Panc1 (cell line): ENCODE results near the gene ENTPD6. TPM values are rescaled to one million over a fixed set of nuclear protein-coding genes. Genes with fewer than 3 reads are reported as not detected.

ENCODE experiments used
- ATAC-seq: fragments of 200-7000 bp; cut with Tn5 transposase; 2 replicates; pipeline ENCODE4 v1.9.1; 2020; ENCODE audit warnings: mild to moderate bottlenecking, moderate library complexity
- BruUV-seq: library from RNA; stranded (reverse); fragments of 400-500 nt; replicated peaks from 2 replicates; lab custom pipeline; 2021; lab: Mats Ljungman, UMichigan
- CTCF ChIA-PET: fragments of 300-600 bp; sonication (Branson Sonifier 250); formaldehyde crosslinking; loops from one replicate; lab custom pipeline; 2022; ENCODE audit warnings: antibody characterized with exemption; lab: Charles Lee
- POLR2A ChIA-PET: fragments of 300-600 bp; sonication (Branson Sonifier 250); formaldehyde crosslinking; loops from one replicate; lab custom pipeline; 2022; ENCODE audit warnings: antibody characterized with exemption; lab: Charles Lee
- DNase-seq: peaks from one replicate; pipeline ENCODE4 v3.0.0-alpha.2; 2010; ENCODE audit warnings: low read depth, low spot score
- H3K27ac ChIP-seq: 2 replicates; pipeline ENCODE4 v1.5.1; 2011; ENCODE audit warnings: mild to moderate bottlenecking, low read length, inconsistent platforms
- H3K27me3 ChIP-seq: fragments of 200-500 bp; sonication (Bioruptor generic); 2 replicates; pipeline ENCODE4 v1.6.0; 2014; ENCODE audit warnings: low read length, inconsistent platforms; ENCODE audit not compliant: control insufficient read depth, insufficient read depth
- H3K36me3 ChIP-seq: fragments of 200-500 bp; sonication (Bioruptor generic); 2 replicates; pipeline ENCODE4 v1.5.1; 2014; ENCODE audit warnings: inconsistent platforms, mild to moderate bottlenecking, low read length, moderate library complexity; ENCODE audit not compliant: control insufficient read depth, insufficient read depth
- H3K4me1 ChIP-seq: 2 replicates; pipeline ENCODE4 v1.5.1; 2011; ENCODE audit warnings: inconsistent platforms, mild to moderate bottlenecking, low read length, moderate library complexity; ENCODE audit not compliant: control insufficient read depth, insufficient read depth
- H3K4me3 ChIP-seq, 2 experiments: 2 replicates each; pipeline ENCODE4 v1.5.1; 2011 to 2012; ENCODE audit warnings: low read depth in 2 of 2, low read length in 2 of 2, mild to moderate bottlenecking in 2 of 2, inconsistent platforms in 1 of 2, moderate library complexity in 1 of 2
- H3K9me3 ChIP-seq: fragments of 200-500 bp; sonication (Bioruptor generic); 2 replicates; pipeline ENCODE4 v1.5.1; 2014; ENCODE audit warnings: low read depth, mild to moderate bottlenecking, inconsistent platforms, low read length, moderate library complexity; ENCODE audit not compliant: control insufficient read depth, insufficient read depth
- CTCF ChIP-seq: fragments of 450-650 bp; IDR thresholded peaks from 2 replicates; pipeline ENCODE4 v1.5.1; 2017; ENCODE audit warnings: mild to moderate bottlenecking
- POLR2AphosphoS5 ChIP-seq: IDR thresholded peaks from 2 replicates; pipeline ENCODE4 v1.6.1; 2012; ENCODE audit warnings: mild to moderate bottlenecking, low read depth, low read length, moderate library complexity
- REST ChIP-seq, 2 experiments: IDR thresholded peaks; 2 replicates each; pipeline ENCODE4 v1.6.1; 2011 to 2012; ENCODE audit warnings: low read depth in 2 of 2, control low read depth in 1 of 2, low read length in 1 of 2, mild to moderate bottlenecking in 1 of 2, moderate library complexity in 1 of 2; ENCODE audit not compliant: insufficient read depth in 1 of 2
- SIN3A ChIP-seq: IDR thresholded peaks from 2 replicates; pipeline ENCODE4 v1.6.1; 2012; ENCODE audit warnings: low read depth, mild to moderate bottlenecking, low read length, moderate library complexity, borderline replicate concordance; ENCODE audit not compliant: insufficient read depth
- TCF7L2 ChIP-seq: IDR thresholded peaks from 2 replicates; pipeline ENCODE4 v1.6.1; 2011; ENCODE audit warnings: mild to moderate bottlenecking, low read depth, low read length, inconsistent platforms
- in situ Hi-C: cut with HindIII; loops from 2 replicates; pipeline ENCODE4 v1.10.0; 2016; ENCODE audit warnings: low sequenced_read_pairs, low pct_unique_long_range_greater_than_20kb
- intact Hi-C: fragments of 100-400 bp; cut with micrococcal nuclease; formaldehyde crosslinking; loops from one replicate; pipeline ENCODE4 v1.10.0; 2022; ENCODE audit not compliant: unreplicated experiment
- total RNA-seq: library from RNA; stranded (reverse); gene quantifications from one replicate; pipeline ENCODE4 v1.2.1, GENCODE V29; 2021; ENCODE audit not compliant: unreplicated experiment

ENTPD6 gene
- total RNA-seq, 1 experiment from 2014 or later, result 108 TPM

GRCh38 chr20:25197870-25198190 is 2.3 kb downstream of the ENTPD6 start:
- POLR2A ChIA-PET, result no interaction called here
- intact Hi-C loops (loop anchor here (5.0 kb wide), 1 partner anchor 206 kb away; the partner anchor contains the start of gene APMAP), in situ Hi-C loops (no loop called here)
- ATAC-seq (no peak), DNase-seq (no peak)
- Histone ChIP-seq H3K4me1 (peaks cover 29% of the 10 kb centered on the region), H3K4me3 (peak overlapping the region in 1 of 2 experiments; percentile 77; a peak in 1 of 4 replicates), H3K9me3 (no peaks in the 10 kb centered on the region), H3K27ac (no peak overlapping the region; the same call in 1 of the 2 replicates), H3K36me3 (peaks cover 7% of the 10 kb centered on the region; the same call in 1 of the 2 replicates), H3K27me3 (no peaks in the 10 kb centered on the region)
- BruUV-seq, result TSS peak; percentile 46
- CTCF ChIA-PET, result interaction anchor here (0.7 kb wide), 1 partner anchor 64 kb away, joined by 7 read pairs; no protein-coding TSS in a partner anchor
- TF ChIP-seq POLR2AphosphoS5 (no peak), CTCF (no peak), REST (IDR thresholded peaks at IDR 0.05; ENCODE audit: insufficient read depth in 1 of 2, low read depth in 2 of 2, low read length in 1 of 2) (no peak), SIN3A (no peak), TCF7L2 (no peak)

- no peak overlapping the region for H3K4me3 ChIP-seq
- H3K9me3 ChIP-seq, result no peaks in the 10 kb centered on the region
- no peak for DNase-seq
- ChIA-PET POLR2A (no interaction called here), CTCF (no interaction called here)
- peaks cover 7% of the 10 kb centered on the region; the same call in 1 of the 2 replicates for H3K36me3 ChIP-seq
- TF ChIP-seq SIN3A, result no peak
- TF ChIP-seq REST (IDR thresholded peaks at IDR 0.05; ENCODE audit: insufficient read depth in 1 of 2, low read depth in 2 of 2, low read length in 1 of 2), result no peak
- no peak for ATAC-seq
- peaks cover 33% of the 10 kb centered on the region for H3K4me1 ChIP-seq
- peak overlapping the region; percentile 11; the same call in 1 of the 2 replicates for H3K27ac ChIP-seq
- intact Hi-C loops (loop anchor here (5.0 kb wide), 1 partner anchor 207 kb away; the partner anchor contains the start of gene APMAP), in situ Hi-C loops (no loop called here)
- no peaks in the 10 kb centered on the region for H3K27me3 ChIP-seq
- no TSS peak for BruUV-seq
Observed at GRCh38 chr20:25198663-25199383, 3.3 kb downstream of the ENTPD6 start.
